Vagina (tissue), 2 donors: ENCODE data around the gene CHST11. TPM values are rescaled to one million over a fixed set of nuclear protein-coding genes. Genes with fewer than 3 reads are reported as not detected.

ENCODE experiments used
- DNase-seq, 2 donors: peaks; one replicate each; pipeline ENCODE4 v3.0.0-alpha.2; 2017; ENCODE audit errors: extremely low spot score in 2 of 2
- H3K27ac ChIP-seq: fragments of 200-600 bp; sonication (generic); one replicate; pipeline ENCODE4 v1.5.1; 2019
- H3K27me3 ChIP-seq: fragments of 200-600 bp; sonication (generic); one replicate; pipeline ENCODE4 v1.5.1; 2019
- H3K36me3 ChIP-seq, 2 donors: fragments of 200-600 bp; sonication (generic); one replicate each; pipeline ENCODE4 v1.5.1; 2017 to 2019
- H3K4me1 ChIP-seq: fragments of 200-600 bp; sonication (generic); one replicate; pipeline ENCODE4 v1.5.1; 2019
- H3K4me3 ChIP-seq, 2 donors: fragments of 200-600 bp; sonication (generic); 1 replicate in 1 of 2; 2 replicates in 1 of 2; pipeline ENCODE4 v1.5.1; 2016 to 2019
- H3K9me3 ChIP-seq: fragments of 200-600 bp; sonication (generic); one replicate; pipeline ENCODE4 v1.5.1; 2019
- CTCF ChIP-seq, 3 experiments: fragments of 450-650 bp in 2 of 3; fragments of 200-600 bp in 1 of 3; sonication (generic) in 1 of 3; IDR thresholded peaks; one replicate each; pipeline ENCODE4 v1.5.1; 2017 to 2019; ENCODE audit warnings: antibody characterized with exemption in 3 of 3, mild to moderate bottlenecking in 2 of 3, moderate library complexity in 2 of 3
- POLR2A ChIP-seq, 2 donors: fragments of 450-650 bp; IDR thresholded peaks; one replicate each; pipeline ENCODE4 v1.6.1; 2017; ENCODE audit warnings: antibody characterized with exemption in 2 of 2, mild to moderate bottlenecking in 2 of 2, moderate library complexity in 2 of 2
- POLR2AphosphoS5 ChIP-seq, 2 donors: sonication (generic); formaldehyde crosslinking; IDR thresholded peaks; one replicate each; pipeline ENCODE4 v1.9.0; 2017; ENCODE audit warnings: antibody characterized with exemption in 2 of 2, mild to moderate bottlenecking in 2 of 2, low read depth in 1 of 2; ENCODE audit not compliant: insufficient read depth in 1 of 2
- intact Hi-C: fragments of 100-400 bp; cut with DNase I; formaldehyde crosslinking; loops from one replicate; pipeline ENCODE4 v1.15.1; 2023
- total RNA-seq: library from RNA; depleted of rRNA; stranded (reverse); fragments of >200 nt; gene quantifications from one replicate; pipeline ENCODE4 v1.2.3, GENCODE V29; 2016

The CHST11 gene
- total RNA-seq, result 40.0 TPM

GRCh38 chr12:104456417-104456949, at the start of gene CHST11:
CHST11 (plus strand) TSS chr12:104456948.
- no peak for DNase-seq
- peaks cover 30% of the 10 kb centered on the region for H3K4me1 ChIP-seq
- intact Hi-C loops, result no loop called here

DNA sequence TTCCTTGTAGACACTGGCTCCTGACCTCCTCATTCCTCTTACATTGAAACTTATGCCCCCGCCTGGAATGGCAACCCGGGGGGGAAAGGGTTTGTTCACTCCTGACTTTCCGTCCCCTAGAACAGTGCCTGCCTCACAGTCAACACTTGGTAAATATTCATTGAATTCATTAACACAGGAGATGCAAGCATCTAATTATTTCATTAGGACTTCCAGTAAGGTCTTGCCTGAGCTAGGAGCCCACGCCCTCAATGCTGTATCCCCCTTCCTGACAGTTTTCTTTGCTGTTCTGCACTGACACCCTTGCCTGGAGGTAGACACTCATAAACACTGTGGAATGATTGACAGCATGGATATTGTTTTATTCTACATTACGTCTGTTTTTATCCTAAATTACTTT, 49.3 kb upstream of the CHST11 start:
- DNase-seq, result no peak
- H3K27ac ChIP-seq, result no peak overlapping the region
- H3K4me3 ChIP-seq, result no peak overlapping the region
- H3K36me3 ChIP-seq, result no peaks in the 10 kb centered on the region
- TF ChIP-seq CTCF (IDR thresholded peaks at IDR 0.05) (no peak), POLR2AphosphoS5 (IDR thresholded peaks at IDR 0.05; ENCODE audit: insufficient read depth in 1 of 2, low read depth in 1 of 2) (no peak), POLR2A (IDR thresholded peaks at IDR 0.05) (no peak)
- no peaks in the 10 kb centered on the region for H3K27me3 ChIP-seq
- H3K9me3 ChIP-seq, result no peaks in the 10 kb centered on the region
- intact Hi-C loops, result no loop called here
- no peaks in the 10 kb centered on the region for H3K4me1 ChIP-seq

More at GRCh38 chr12:104456417-104456949, at the start of gene CHST11:
- Histone ChIP-seq H3K27me3 (no peaks in the 10 kb centered on the region), H3K4me3 (peak within 1 kb of the TSS; percentile 69 to 90), H3K27ac (peak within 1 kb of the TSS; percentile 82), H3K9me3 (no peaks in the 10 kb centered on the region), H3K36me3 (no peaks in the 10 kb centered on the region)
- TF ChIP-seq POLR2A (IDR thresholded peaks at IDR 0.05) (peak in 1 of 2 donors; percentile 46), POLR2AphosphoS5 (IDR thresholded peaks at IDR 0.05; ENCODE audit: insufficient read depth in 1 of 2, low read depth in 1 of 2) (peak; percentile 63 to 81), CTCF (IDR thresholded peaks at IDR 0.05) (peak in 2 of 3 experiments; percentile 19 to 38)

DNA sequence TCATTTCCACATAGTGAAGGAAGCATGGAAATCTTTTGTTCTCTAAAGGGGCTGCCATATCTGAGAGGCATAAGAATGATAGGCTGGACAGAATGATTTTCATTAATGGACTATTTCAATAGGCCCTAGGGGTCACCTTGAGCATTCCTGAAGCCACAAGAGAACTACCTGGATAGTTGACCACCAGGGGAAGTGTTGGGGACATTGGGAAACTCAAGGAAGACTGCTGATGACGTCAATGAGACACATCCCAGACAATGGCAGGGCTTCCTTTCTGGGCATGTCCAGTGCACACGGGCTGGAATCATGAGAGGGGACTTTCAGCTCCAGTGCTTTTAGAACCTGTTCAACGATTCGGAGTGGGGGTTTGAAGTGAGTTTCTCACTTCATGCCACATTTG, 48.8 kb upstream of the CHST11 start:
- Histone ChIP-seq H3K9me3 (no peaks in the 10 kb centered on the region), H3K36me3 (no peaks in the 10 kb centered on the region), H3K4me3 (no peak overlapping the region), H3K27me3 (no peaks in the 10 kb centered on the region), H3K4me1 (no peaks in the 10 kb centered on the region), H3K27ac (no peak overlapping the region)
- no peak for TF ChIP-seq CTCF (IDR thresholded peaks at IDR 0.05)
- TF ChIP-seq POLR2AphosphoS5 (IDR thresholded peaks at IDR 0.05; ENCODE audit: insufficient read depth in 1 of 2, low read depth in 1 of 2), result no peak
- no peak for TF ChIP-seq POLR2A (IDR thresholded peaks at IDR 0.05)
- no peak for DNase-seq
- intact Hi-C loops, result no loop called here

GRCh38 chr12:104410326-104410725, 46.4 kb upstream of the CHST11 start:
- Histone ChIP-seq H3K36me3 (no peaks in the 10 kb centered on the region), H3K9me3 (no peaks in the 10 kb centered on the region), H3K27ac (no peak overlapping the region), H3K27me3 (no peaks in the 10 kb centered on the region), H3K4me3 (no peak overlapping the region), H3K4me1 (no peaks in the 10 kb centered on the region)
- no peak for DNase-seq
- TF ChIP-seq CTCF (IDR thresholded peaks at IDR 0.05), result no peak
- TF ChIP-seq POLR2AphosphoS5 (IDR thresholded peaks at IDR 0.05; ENCODE audit: insufficient read depth in 1 of 2, low read depth in 1 of 2), result no peak
- no peak for TF ChIP-seq POLR2A (IDR thresholded peaks at IDR 0.05)
- intact Hi-C loops, result no loop called here

DNA sequence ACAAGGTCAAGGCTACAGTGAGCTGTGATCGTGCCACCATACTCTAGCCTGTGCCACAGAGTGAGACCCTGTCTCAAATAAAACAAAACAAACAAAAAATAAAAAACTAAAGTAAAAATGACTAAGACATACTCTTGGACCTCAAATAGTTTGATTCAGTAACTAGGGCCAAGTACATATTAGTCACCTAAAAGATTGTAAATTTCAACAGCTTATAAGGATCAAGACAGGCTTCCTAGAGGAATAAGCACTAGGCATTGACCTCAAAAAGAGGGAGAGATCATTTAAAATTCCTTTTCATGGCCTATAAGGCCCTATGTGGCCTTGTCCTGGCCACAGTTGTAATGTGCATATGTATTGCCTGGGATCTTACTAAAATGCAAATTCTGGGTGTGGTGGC, 46.0 kb upstream of the CHST11 start:
- intact Hi-C loops, result no loop called here
- no peak for DNase-seq

More for the DNA sequence above, 46.0 kb upstream of the CHST11 start:
- no peaks in the 10 kb centered on the region for H3K9me3 ChIP-seq
- no peak overlapping the region for H3K4me3 ChIP-seq
- H3K27me3 ChIP-seq, result no peaks in the 10 kb centered on the region
- TF ChIP-seq POLR2AphosphoS5 (IDR thresholded peaks at IDR 0.05; ENCODE audit: insufficient read depth in 1 of 2, low read depth in 1 of 2) (no peak), CTCF (IDR thresholded peaks at IDR 0.05) (no peak), POLR2A (IDR thresholded peaks at IDR 0.05) (no peak)
- no peaks in the 10 kb centered on the region for H3K4me1 ChIP-seq
- H3K27ac ChIP-seq, result no peak overlapping the region
- no peaks in the 10 kb centered on the region for H3K36me3 ChIP-seq
